GM12873 (cell line): ENCODE data around the gene TEX44.
A peak's percentile ranks its signal among the peaks of the same experiment; 100 is the strongest.

ENCODE experiments used
- CTCF ChIP-seq: IDR thresholded peaks from 2 replicates; pipeline ENCODE4 v1.5.1; 2012; ENCODE audit warnings: low read depth, mild to moderate bottlenecking, moderate library complexity, low read length, control low read depth; ENCODE audit not compliant: insufficient read depth; ENCODE audit errors: missing control alignments

Gene TEX44

GRCh38 chr2:231597014-231597611 lies 4.4 kb downstream of the TEX44 start:
- TF ChIP-seq CTCF: no peak

GRCh38 chr2:231597627-231598026 lies 5.0 kb downstream of the TEX44 start:
- TF ChIP-seq CTCF: no peak

DNA sequence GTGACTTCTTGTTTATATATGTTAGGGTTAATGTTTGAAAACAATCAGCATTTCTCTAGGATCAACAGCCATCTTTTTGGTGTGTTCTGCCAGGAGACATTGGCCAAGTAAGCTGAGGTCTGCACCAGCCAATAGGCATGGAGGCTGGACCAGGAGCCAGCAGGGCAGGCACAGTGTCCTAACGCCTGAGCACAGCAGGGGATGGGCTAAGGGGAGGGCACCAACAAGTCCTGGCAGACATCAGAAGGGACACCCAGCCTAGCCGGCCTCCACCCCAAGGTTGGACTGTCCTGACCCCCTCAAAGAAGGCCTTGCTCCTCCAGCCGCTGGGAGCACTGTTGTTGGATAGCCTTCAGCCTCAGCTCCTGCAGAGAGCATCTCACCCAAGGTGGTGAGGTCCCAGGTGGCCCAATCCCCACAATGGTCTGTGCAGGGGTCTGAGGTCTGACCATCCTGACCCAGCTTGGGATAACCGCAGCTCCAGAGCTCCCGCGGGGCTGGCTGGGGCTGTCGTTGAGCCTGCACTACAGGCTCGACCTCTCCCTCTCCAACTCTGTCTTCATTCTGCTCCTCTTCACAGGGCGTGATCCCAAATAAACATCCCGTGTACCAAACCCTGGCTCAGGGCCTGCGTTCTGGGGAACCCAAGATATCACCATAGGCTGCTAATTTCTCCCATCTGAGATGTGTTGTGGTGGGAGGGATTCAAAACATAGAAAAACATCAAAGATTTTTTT lies 8.1 kb downstream of the TEX44 start:
- no peak for TF ChIP-seq CTCF

- TF ChIP-seq CTCF: peak; percentile 90
Observed at GRCh38 chr2:231601356-231602229, 8.9 kb downstream of the TEX44 start.

GRCh38 chr2:231602859-231603467 lies 10.3 kb downstream of the TEX44 start:
- no peak for TF ChIP-seq CTCF

DNA sequence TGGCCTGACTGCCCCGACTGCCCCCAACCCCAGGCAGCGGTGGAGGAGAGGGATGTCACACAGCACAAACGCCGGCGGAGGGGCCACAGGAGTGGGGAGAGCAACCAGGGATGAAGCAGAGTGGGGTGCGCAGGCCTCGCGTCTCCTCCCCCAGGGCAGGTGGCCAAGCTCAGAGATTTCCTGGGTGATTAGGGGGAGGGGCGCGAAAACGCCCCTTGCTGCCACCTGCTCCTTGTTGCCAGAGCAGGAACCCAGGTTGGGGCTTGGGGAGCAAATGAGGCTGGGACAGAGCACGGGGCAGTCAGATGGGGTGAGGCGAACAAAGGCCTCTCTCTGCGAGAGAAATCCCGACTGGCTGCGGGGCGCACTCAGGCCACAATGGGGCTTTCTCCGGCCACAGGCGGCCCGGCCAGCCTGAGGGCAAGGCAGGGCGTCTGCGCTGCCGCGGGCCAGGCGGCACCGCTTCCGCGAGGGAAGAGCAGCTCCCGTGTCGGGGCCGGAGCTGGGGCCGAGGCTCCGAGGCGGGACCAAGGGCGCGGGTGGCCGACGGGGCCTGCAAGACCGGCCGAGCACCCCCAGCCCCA lies 11.5 kb downstream of the TEX44 start:
- TF ChIP-seq CTCF: no peak
